T-cell (primary cell): ENCODE measurements around the gene TM9SF3. TPM values are rescaled to one million over a fixed set of nuclear protein-coding genes. Genes with fewer than 3 reads are reported as not detected.

Experiments used
- ATAC-seq, 4 experiments: fragments of 200-7000 bp in 3 of 4; fragments of 150-1000 bp in 1 of 4; cut with Tn5 transposase; replicated peaks in 1 of 4; 1 replicate in 3 of 4; 2 replicates in 1 of 4; pipeline ENCODE4 v1.10.0; 2021; ENCODE audit warnings: moderate library complexity in 3 of 4, mild to moderate bottlenecking in 2 of 4, moderate number of reproducible peaks in 1 of 4
- CTCF ChIA-PET, 2 donors: fragments of 300-600 bp; sonication (Branson Sonifier 250); formaldehyde crosslinking; loops; one replicate each; lab custom pipeline; 2022; ENCODE audit warnings: antibody characterized with exemption in 2 of 2; lab: Charles Lee
- POLR2A ChIA-PET, 2 donors: fragments of 300-600 bp; sonication (Branson Sonifier 250); formaldehyde crosslinking; loops; one replicate each; lab custom pipeline; 2022; ENCODE audit warnings: antibody characterized with exemption in 2 of 2; lab: Charles Lee
- DNase-seq, 35 experiments: peaks; one replicate each; pipeline versions ENCODE4 v3.0.0 to v3.0.0-alpha.2; 2013 to 2023
- H3K27ac ChIP-seq: one replicate; pipeline ENCODE4 v1.5.1; 2013; ENCODE audit warnings: low read length
- H3K27me3 ChIP-seq, 2 experiments: replicated peaks in 1 of 2; 1 replicate in 1 of 2; 2 replicates in 1 of 2; pipeline versions ENCODE4 v1.6.1 to v1.7.0; 2013; ENCODE audit warnings: low read length in 1 of 2, mixed read lengths in 1 of 2; ENCODE audit not compliant: control insufficient read depth in 2 of 2, insufficient read depth in 2 of 2; ENCODE audit errors: extremely low read depth in 1 of 2
- H3K36me3 ChIP-seq, 2 donors: 1 replicate in 1 of 2; 2 replicates in 1 of 2; pipeline versions ENCODE4 v1.6.1 to v1.7.0; 2013; ENCODE audit warnings: low read length in 1 of 2; ENCODE audit not compliant: control insufficient read depth in 2 of 2, insufficient read depth in 1 of 2; ENCODE audit errors: extremely low read depth in 1 of 2
- H3K4me1 ChIP-seq, 2 experiments: 1 replicate in 1 of 2; 2 replicates in 1 of 2; pipeline versions ENCODE4 v1.6.1 to v1.7.0; 2013; ENCODE audit warnings: low read length in 2 of 2, mixed read lengths in 1 of 2; ENCODE audit not compliant: insufficient read depth in 2 of 2, control insufficient read depth in 1 of 2; ENCODE audit errors: extremely low read depth in 1 of 2
- H3K4me3 ChIP-seq, 2 donors: 1 replicate in 1 of 2; 2 replicates in 1 of 2; pipeline versions ENCODE4 v1.5.1 to v1.7.0; 2013; ENCODE audit warnings: mild to moderate bottlenecking in 2 of 2, low read length in 1 of 2, moderate library complexity in 1 of 2; ENCODE audit not compliant: control insufficient read depth in 1 of 2; ENCODE audit errors: extremely low read depth in 1 of 2
- H3K9me3 ChIP-seq: 2 replicates; pipeline ENCODE4 v1.7.0; 2013
- H3K27ac Mint-ChIP-seq, 2 donors: one replicate each; pipeline ENCODE4 v1.8.0; 2020 to 2021; ENCODE audit warnings: mild to moderate bottlenecking in 2 of 2, mixed read lengths in 2 of 2
- H3K27me3 Mint-ChIP-seq, 2 donors: one replicate each; pipeline ENCODE4 v1.8.0; 2021 to 2022; ENCODE audit warnings: mixed read lengths in 2 of 2
- H3K36me3 Mint-ChIP-seq: one replicate; pipeline ENCODE4 v1.8.0; 2021; ENCODE audit warnings: mixed read lengths
- H3K4me1 Mint-ChIP-seq, 3 donors: one replicate each; pipeline ENCODE4 v1.8.0; 2020 to 2022; ENCODE audit warnings: mixed read lengths in 3 of 3, mild to moderate bottlenecking in 1 of 3
- H3K4me3 Mint-ChIP-seq, 3 donors: one replicate each; pipeline ENCODE4 v1.8.0; 2020 to 2022; ENCODE audit warnings: mild to moderate bottlenecking in 3 of 3, mixed read lengths in 3 of 3, moderate library complexity in 3 of 3
- H3K9me3 Mint-ChIP-seq, 3 donors: one replicate each; pipeline ENCODE4 v1.8.0; 2020 to 2022; ENCODE audit warnings: mixed read lengths in 3 of 3
- whole genome bisulfite sequencing: methylation state at CpG from one replicate; pipeline ENCODE4 v1.1.5; 2013; ENCODE audit warnings: missing lambda C conversion rate; ENCODE audit not compliant: insufficient coverage; 5-methylcytosine and 5-hydroxymethylcytosine counted together
- total RNA-seq, 35 experiments: library from RNA in 6 of 35; stranded (reverse) in 6 of 35; fragments of 120-200 nt in 1 of 35; gene quantifications; one replicate each; pipeline versions ENCODE4 v1.2.1 to v1.2.4 and lab custom pipeline; 2013 to 2026

TM9SF3 gene
- total RNA-seq (10 to 100 TPM; 72.1 to 95.7 (median 80.5) TPM), total RNA-seq (lab: John Stamatoyannopoulos, UW) (157 to 512 (median 248) reads per million in 29 experiments)
- total RNA-seq (2013): 107 TPM

DNA sequence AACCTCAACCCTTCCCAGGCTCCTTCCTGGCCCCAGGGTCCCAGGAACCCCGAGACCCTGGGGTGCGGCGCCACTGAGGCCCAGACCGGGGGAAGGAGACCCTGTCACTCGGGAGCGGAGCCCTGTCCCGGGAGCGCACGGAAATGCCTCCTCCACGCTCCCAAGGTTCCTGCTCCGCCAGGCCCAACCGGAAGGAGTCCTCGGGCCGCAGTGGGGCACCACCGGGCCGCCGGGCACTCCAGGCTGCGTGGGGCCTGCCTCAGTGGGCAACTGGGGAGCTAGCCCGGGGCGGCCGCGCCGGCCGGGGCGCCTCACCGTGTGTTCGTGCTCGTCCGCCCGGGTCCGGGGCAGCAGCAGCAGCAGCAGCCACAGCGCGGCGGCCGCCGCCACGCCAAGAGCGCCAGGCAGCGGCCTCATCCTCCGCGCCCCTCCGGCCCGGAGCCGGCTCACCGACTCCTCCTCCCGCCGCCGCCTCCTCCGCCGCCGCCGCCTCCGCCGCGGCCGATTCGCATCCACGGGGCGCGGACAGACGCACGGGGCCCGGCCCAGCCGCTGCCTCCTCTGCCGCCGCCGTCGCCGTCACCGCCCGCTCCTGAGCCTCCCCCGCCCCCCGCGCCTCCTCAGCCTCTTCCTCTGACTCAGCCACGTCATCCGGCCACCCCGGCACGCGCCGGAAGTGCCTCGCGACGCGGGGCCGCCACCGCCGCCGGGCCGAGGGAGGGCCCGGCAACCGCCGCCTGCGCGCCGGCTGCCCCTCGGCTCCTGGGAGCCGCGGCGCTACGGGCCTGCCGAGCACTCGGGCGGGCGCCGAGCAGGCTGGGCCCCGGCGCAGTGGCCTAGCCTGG, at the start of gene TM9SF3:
Gene TM9SF3, minus strand, starts transcription at position 594 of the 845 bp plus-strand sequence. Its CDS starts 177 bp downstream, at position 417.
- Histone ChIP-seq H3K36me3 (no peaks in the 10 kb centered on the region), H3K9me3 (no peaks in the 10 kb centered on the region), H3K4me1 (peaks cover 26 to 39% of the 10 kb centered on the region in 2 experiments), H3K4me3 (peak within 1 kb of the TSS; percentile 64 to 87), H3K27ac (peak within 1 kb of the TSS; percentile 96), H3K27me3 (no peaks in the 10 kb centered on the region)
- no peaks in the 10 kb centered on the region for H3K36me3 Mint-ChIP-seq
- no peaks in the 10 kb centered on the region for H3K9me3 Mint-ChIP-seq
- peaks cover 0 to 1% of the 10 kb centered on the region in 2 donors for H3K27me3 Mint-ChIP-seq
- DNase-seq (peak; percentile 78 to 96 (median 92)), ATAC-seq (peak; percentile 88 to 92 (median 90))
- CTCF ChIA-PET: interaction anchor here (0.5 to 0.6 kb wide), 2 partner anchors 11 to 42 kb away, joined by 3 read pairs; no protein-coding TSS in a partner anchor
- H3K4me1 Mint-ChIP-seq: peaks cover 40 to 47% (median 42%) of the 10 kb centered on the region in 3 donors
- under 1% methylated on average over 107 of the region's 107 CpGs for WGBS
- POLR2A ChIA-PET: interaction anchor here in 1 of 2 donors (0.6 to 0.7 kb wide), 2 partner anchors 510 to 1021 kb away, joined by 3 read pairs; no protein-coding TSS in a partner anchor
- peak within 1 kb of the TSS in 2 of 3 donors; percentile 78 to 93 for H3K4me3 Mint-ChIP-seq
- H3K27ac Mint-ChIP-seq: peak within 1 kb of the TSS; percentile 76 to 92

GRCh38 chr10:96636551-96636950, 49.7 kb upstream of the TM9SF3 start:
- ATAC-seq (no peak), DNase-seq (no peak)
- POLR2A ChIA-PET: interaction anchor here in 1 of 2 donors (0.6 kb wide), 1 partner anchor 728 kb away, joined by 3 read pairs; no protein-coding TSS in a partner anchor
- Histone ChIP-seq H3K27ac (no peak overlapping the region), H3K9me3 (no peaks in the 10 kb centered on the region), H3K27me3 (no peaks in the 10 kb centered on the region), H3K36me3 (no peaks in the 10 kb centered on the region), H3K4me1 (no peaks in the 10 kb centered on the region), H3K4me3 (no peak overlapping the region)
- H3K36me3 Mint-ChIP-seq: no peaks in the 10 kb centered on the region
- CTCF ChIA-PET: interaction anchor here in 1 of 2 donors (0.6 kb wide), 1 partner anchor 105 kb away, joined by 4 read pairs; no protein-coding TSS in a partner anchor
- WGBS: 100% methylated on average over 1 of the region's 1 CpG
- H3K9me3 Mint-ChIP-seq: no peaks in the 10 kb centered on the region
- H3K4me3 Mint-ChIP-seq: no peak overlapping the region
- H3K4me1 Mint-ChIP-seq: peaks cover 0 to 2% (median 0%) of the 10 kb centered on the region in 3 donors
- no peaks in the 10 kb centered on the region for H3K27me3 Mint-ChIP-seq
- no peak overlapping the region for H3K27ac Mint-ChIP-seq

DNA sequence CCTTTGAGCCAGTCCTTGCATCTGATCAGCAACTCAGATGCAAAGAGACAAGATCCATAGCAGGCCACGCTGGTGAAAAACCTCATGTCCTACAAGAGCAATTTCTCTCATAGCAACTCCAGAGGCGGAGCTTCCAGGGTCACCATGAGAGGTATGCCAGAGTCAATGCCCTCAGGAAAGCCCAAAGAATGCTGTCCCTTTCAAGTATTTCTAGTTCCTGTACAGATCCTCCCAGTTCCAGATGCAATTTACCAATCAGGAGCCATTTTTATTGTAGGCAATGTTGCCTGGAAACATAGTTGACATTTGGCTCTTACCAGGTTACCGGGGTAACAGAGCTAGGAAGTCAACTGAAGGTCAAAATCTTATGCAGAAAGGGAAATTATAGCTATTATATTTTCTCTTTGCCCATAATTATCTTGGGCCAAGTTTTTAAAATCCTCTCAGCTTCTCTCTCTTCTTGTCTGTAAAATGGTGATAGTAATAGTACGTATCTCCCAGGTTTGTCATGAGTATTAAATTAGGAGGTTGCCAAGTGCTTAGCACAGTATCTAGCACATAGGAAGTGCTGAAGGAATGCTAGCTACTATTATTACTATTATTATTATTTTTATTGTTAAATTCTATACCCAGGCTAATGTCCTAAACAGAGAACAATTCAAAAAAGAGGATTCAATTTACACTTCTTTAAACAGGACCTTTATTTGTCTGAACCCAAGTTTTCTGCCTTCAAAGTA, 46.3 kb upstream of the TM9SF3 start:
- Mint-ChIP-seq H3K36me3 (no peaks in the 10 kb centered on the region), H3K27ac (no peak overlapping the region), H3K4me3 (no peak overlapping the region), H3K4me1 (no peaks in the 10 kb centered on the region), H3K9me3 (no peaks in the 10 kb centered on the region), H3K27me3 (no peaks in the 10 kb centered on the region)
- Histone ChIP-seq H3K4me1 (no peaks in the 10 kb centered on the region), H3K27ac (no peak overlapping the region), H3K4me3 (no peak overlapping the region), H3K27me3 (no peaks in the 10 kb centered on the region), H3K9me3 (no peaks in the 10 kb centered on the region), H3K36me3 (peaks cover 0 to 2% of the 10 kb centered on the region in 2 donors)
- POLR2A ChIA-PET: no interaction called here
- DNase-seq (no peak), ATAC-seq (no peak)
- WGBS: 88% methylated on average over 1 of the region's 4 CpGs
- CTCF ChIA-PET: interaction anchor here (0.5 to 1.8 kb wide), 4 partner anchors 8 to 1085 kb away, joined by 3 to 13 read pairs (median 3); no protein-coding TSS in a partner anchor

GRCh38 chr10:96627292-96627691, 40.5 kb upstream of the TM9SF3 start:
- no peak overlapping the region for H3K27ac Mint-ChIP-seq
- WGBS: 100% methylated on average over 1 of the region's 1 CpG
- no peak for ATAC-seq
- DNase-seq: no peak
- ChIA-PET CTCF (no interaction called here), POLR2A (no interaction called here)
- H3K27me3 ChIP-seq: no peaks in the 10 kb centered on the region
- no peaks in the 10 kb centered on the region for H3K9me3 Mint-ChIP-seq
- H3K36me3 ChIP-seq: peaks cover 0 to 7% of the 10 kb centered on the region in 2 donors
- no peak overlapping the region for H3K4me3 ChIP-seq
- H3K27ac ChIP-seq: no peak overlapping the region
- no peaks in the 10 kb centered on the region for H3K4me1 Mint-ChIP-seq
- no peaks in the 10 kb centered on the region for H3K9me3 ChIP-seq
- H3K36me3 Mint-ChIP-seq: no peaks in the 10 kb centered on the region
- H3K4me1 ChIP-seq: no peaks in the 10 kb centered on the region
- H3K4me3 Mint-ChIP-seq: no peak overlapping the region
- H3K27me3 Mint-ChIP-seq: no peaks in the 10 kb centered on the region

DNA sequence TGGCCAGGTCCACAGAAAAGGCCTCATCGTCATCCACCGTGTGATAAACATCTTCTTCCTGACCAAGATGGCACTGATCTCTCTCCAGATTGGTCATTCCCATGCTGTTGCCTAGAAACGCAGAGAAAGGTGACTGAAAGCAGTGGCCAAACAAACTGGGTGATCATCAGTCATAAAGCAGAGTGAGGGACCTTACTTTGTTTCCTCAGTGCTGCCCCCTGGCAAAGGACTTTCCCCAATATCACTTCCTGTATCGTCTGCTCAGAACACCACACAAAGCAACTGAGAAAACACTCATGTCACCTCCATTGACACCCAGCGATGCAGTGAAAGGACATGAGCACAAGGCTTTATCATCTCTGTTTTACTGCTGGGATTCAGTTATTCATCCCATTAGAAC, 40.0 kb upstream of the TM9SF3 start:
- Mint-ChIP-seq H3K27ac (no peak overlapping the region), H3K4me1 (no peaks in the 10 kb centered on the region), H3K27me3 (no peaks in the 10 kb centered on the region), H3K9me3 (no peaks in the 10 kb centered on the region), H3K4me3 (no peak overlapping the region), H3K36me3 (no peaks in the 10 kb centered on the region)
- H3K27ac ChIP-seq: no peak overlapping the region
- no peaks in the 10 kb centered on the region for H3K27me3 ChIP-seq
- peaks cover 0 to 7% of the 10 kb centered on the region in 2 donors for H3K36me3 ChIP-seq
- WGBS: 80% methylated on average over 4 of the region's 5 CpGs
- no peaks in the 10 kb centered on the region for H3K4me1 ChIP-seq
- POLR2A ChIA-PET: interaction anchor here in 1 of 2 donors (0.6 kb wide), 1 partner anchor 36 kb away, joined by 9 read pairs; no protein-coding TSS in a partner anchor
- CTCF ChIA-PET: no interaction called here
- ATAC-seq (no peak), DNase-seq (peak in 8 of 35 experiments; percentile 2 to 25 (median 6))
- H3K9me3 ChIP-seq: no peaks in the 10 kb centered on the region
- no peak overlapping the region for H3K4me3 ChIP-seq

- ChIA-PET CTCF (no interaction called here), POLR2A (no interaction called here)
- no peaks in the 10 kb centered on the region for H3K27me3 ChIP-seq
- Mint-ChIP-seq H3K4me3 (no peak overlapping the region), H3K9me3 (no peaks in the 10 kb centered on the region), H3K27ac (no peak overlapping the region), H3K36me3 (no peaks in the 10 kb centered on the region), H3K4me1 (no peaks in the 10 kb centered on the region), H3K27me3 (no peaks in the 10 kb centered on the region)
- ATAC-seq (no peak), DNase-seq (no peak)
- H3K27ac ChIP-seq: no peak overlapping the region
- H3K4me3 ChIP-seq: no peak overlapping the region
- peaks cover 0 to 17% of the 10 kb centered on the region in 2 donors for H3K36me3 ChIP-seq
- no peaks in the 10 kb centered on the region for H3K9me3 ChIP-seq
- no peaks in the 10 kb centered on the region for H3K4me1 ChIP-seq
- WGBS: 88% methylated on average over 1 of the region's 1 CpG
Observed at GRCh38 chr10:96625173-96625572, 38.4 kb upstream of the TM9SF3 start.
